T-helper 1 cell treated with Interleukin-12 subunit alpha and Interleukin-12 subunit beta and Interleukin-4 antibody, amounts not matched to agents 30 ng/mL and 1 ng/mL, for 36 hours (primary cell): ENCODE measurements around the gene SEMA6B. TPM values are rescaled to one million over a fixed set of nuclear protein-coding genes. Genes with fewer than 3 reads are reported as not detected.

Experiments
- intact Hi-C: fragments of 100-400 bp; cut with micrococcal nuclease; formaldehyde crosslinking; loops from one replicate; pipeline ENCODE4 v1.15.1; 2024
- total RNA-seq: library from RNA; stranded (reverse); gene quantifications from 2 replicates; pipeline ENCODE4 v1.2.3, GENCODE V29; 2022

The SEMA6B gene
- total RNA-seq, 1 donor from 2014 or later, result not detected

- intact Hi-C loops, result no loop called here
Observed at GRCh38 chr19:4588291-4588761, 28.8 kb upstream of the SEMA6B start.

- intact Hi-C loops, result no loop called here
Observed at GRCh38 chr19:4587527-4587926, 28.0 kb upstream of the SEMA6B start.

GRCh38 chr19:4586691-4587090 lies 27.2 kb upstream of the SEMA6B start:
- intact Hi-C loops, result no loop called here

- intact Hi-C loops, result no loop called here
Observed at GRCh38 chr19:4586245-4586644, 26.8 kb upstream of the SEMA6B start.

- intact Hi-C loops, result no loop called here
Observed at GRCh38 chr19:4585556-4585955, 26.1 kb upstream of the SEMA6B start.

- intact Hi-C loops, result no loop called here
Observed at GRCh38 chr19:4584670-4585460, 25.4 kb upstream of the SEMA6B start.

GRCh38 chr19:4583961-4584669 lies 24.6 kb upstream of the SEMA6B start:
- intact Hi-C loops, result no loop called here

GRCh38 chr19:4582980-4583842 lies 23.7 kb upstream of the SEMA6B start:
- intact Hi-C loops, result no loop called here

- intact Hi-C loops, result no loop called here
Observed at GRCh38 chr19:4581666-4582553, 22.4 kb upstream of the SEMA6B start.

GRCh38 chr19:4580961-4581665 lies 21.6 kb upstream of the SEMA6B start:
- intact Hi-C loops, result no loop called here

GRCh38 chr19:4580021-4580901 lies 20.8 kb upstream of the SEMA6B start:
- intact Hi-C loops, result no loop called here

GRCh38 chr19:4579389-4579788 lies 19.9 kb upstream of the SEMA6B start:
- intact Hi-C loops, result no loop called here

GRCh38 chr19:4578552-4579248 lies 19.2 kb upstream of the SEMA6B start:
- intact Hi-C loops, result no loop called here

GRCh38 chr19:4577020-4577782 lies 17.7 kb upstream of the SEMA6B start:
- intact Hi-C loops, result no loop called here

- intact Hi-C loops, result loop anchor here (1.0 kb wide), 2 partner anchors 60 to 215 kb away; partner anchors contain the start of gene FEM1A
Observed at GRCh38 chr19:4576016-4576933, 16.8 kb upstream of the SEMA6B start.

- intact Hi-C loops, result loop anchor here (1.0 kb wide), 2 partner anchors 61 to 216 kb away; partner anchors contain the start of gene FEM1A
Observed at GRCh38 chr19:4575267-4576015, 16.0 kb upstream of the SEMA6B start.
